Gastrocnemius medialis (tissue), 4 donors: ENCODE results near the gene GSG1L.

Experiments used
- POLR2A ChIP-seq, 2 donors: fragments of 450-650 bp; IDR thresholded peaks; one replicate each; pipeline ENCODE4 v1.6.1; 2017; ENCODE audit warnings: antibody characterized with exemption in 2 of 2, mild to moderate bottlenecking in 2 of 2, moderate library complexity in 2 of 2
- TF ChIP-seq, protein P1 (sequence below), 5 experiments: fragments of 450-650 bp in 3 of 5; fragments of 200-600 bp in 2 of 5; sonication (generic) in 2 of 5; IDR thresholded peaks in 4 of 5; conservative IDR thresholded peaks in 1 of 5; 1 replicate in 4 of 5; 2 replicates in 1 of 5; pipeline ENCODE4 v1.5.1; 2016 to 2019; ENCODE audit warnings: antibody characterized with exemption in 5 of 5, mild to moderate bottlenecking in 3 of 5, moderate library complexity in 3 of 5

DNA sequence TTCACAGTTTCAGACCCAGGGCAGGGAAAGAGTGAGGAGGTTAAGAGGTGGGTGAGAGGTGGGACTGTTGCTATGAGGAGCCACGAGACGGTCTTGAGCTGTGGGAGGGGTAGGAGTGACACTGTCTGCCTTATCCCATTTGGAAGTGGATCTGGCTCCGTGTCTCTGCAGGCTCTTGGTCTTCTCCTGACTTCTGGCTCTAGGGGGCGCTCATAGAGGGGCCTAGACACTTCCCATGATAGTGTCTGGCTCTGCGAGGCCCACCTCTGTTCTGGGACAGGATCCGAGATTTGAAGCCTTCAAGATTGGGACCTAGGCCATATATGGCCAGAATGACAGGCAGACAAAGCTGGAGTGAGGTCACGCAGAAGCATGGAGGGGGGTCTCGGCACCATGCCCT is 204.5 kb downstream of the GSG1L start:
- TF ChIP-seq, protein P1, sequence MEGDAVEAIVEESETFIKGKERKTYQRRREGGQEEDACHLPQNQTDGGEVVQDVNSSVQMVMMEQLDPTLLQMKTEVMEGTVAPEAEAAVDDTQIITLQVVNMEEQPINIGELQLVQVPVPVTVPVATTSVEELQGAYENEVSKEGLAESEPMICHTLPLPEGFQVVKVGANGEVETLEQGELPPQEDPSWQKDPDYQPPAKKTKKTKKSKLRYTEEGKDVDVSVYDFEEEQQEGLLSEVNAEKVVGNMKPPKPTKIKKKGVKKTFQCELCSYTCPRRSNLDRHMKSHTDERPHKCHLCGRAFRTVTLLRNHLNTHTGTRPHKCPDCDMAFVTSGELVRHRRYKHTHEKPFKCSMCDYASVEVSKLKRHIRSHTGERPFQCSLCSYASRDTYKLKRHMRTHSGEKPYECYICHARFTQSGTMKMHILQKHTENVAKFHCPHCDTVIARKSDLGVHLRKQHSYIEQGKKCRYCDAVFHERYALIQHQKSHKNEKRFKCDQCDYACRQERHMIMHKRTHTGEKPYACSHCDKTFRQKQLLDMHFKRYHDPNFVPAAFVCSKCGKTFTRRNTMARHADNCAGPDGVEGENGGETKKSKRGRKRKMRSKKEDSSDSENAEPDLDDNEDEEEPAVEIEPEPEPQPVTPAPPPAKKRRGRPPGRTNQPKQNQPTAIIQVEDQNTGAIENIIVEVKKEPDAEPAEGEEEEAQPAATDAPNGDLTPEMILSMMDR (IDR thresholded peaks at IDR 0.05 in 4 of 5, conservative IDR thresholded peaks at IDR 0.05 in 1 of 5): no peak
- TF ChIP-seq POLR2A (IDR thresholded peaks at IDR 0.05): no peak
